HepG2 (cell line): ENCODE results near the gene MYBPC3. TPM values are rescaled to one million over a fixed set of nuclear protein-coding genes. Genes with fewer than 3 reads are reported as not detected.

Experiments
- ATAC-seq: fragments of 200-7000 bp; cut with Tn5 transposase; 3 replicates; pipeline ENCODE4 v1.9.1; 2020; ENCODE audit warnings: mild to moderate bottlenecking, moderate library complexity
- BruUV-seq: library from RNA; stranded (reverse); fragments of 400-500 nt; replicated peaks from 2 replicates; lab custom pipeline; 2021; lab: Mats Ljungman, UMichigan
- CTCF ChIA-PET: fragments of 300-600 bp; formaldehyde crosslinking; extraction: SDS; loops from one replicate; lab custom pipeline; 2021; ENCODE audit warnings: low total read pairs, inconsistent platforms, low intra/inter-chr PET ratio; lab: Yijun Ruan, JAX
- POLR2A ChIA-PET: fragments of 350-600 bp; sonication (Branson Sonifier 250); formaldehyde crosslinking; loops from one replicate; lab custom pipeline; 2020; ENCODE audit warnings: antibody characterized with exemption, inconsistent platforms; lab: Yijun Ruan, JAX
- DNase-seq: peaks from one replicate; pipeline ENCODE4 v3.0.0-alpha.2; 2015; ENCODE audit warnings: low spot score
- FAIRE-seq: peaks from 3 replicates; lab custom pipeline; 2011; peaks lifted over from hg19 to GRCh38; lab: Jason Lieb, UNC
- H2AFZ ChIP-seq: one replicate; pipeline ENCODE4 v1.6.1; 2011; ENCODE audit warnings: low read length, inconsistent platforms
- H3K27ac ChIP-seq: fragments of 300-600 bp; 3 replicates; pipeline ENCODE4 v1.8.0; 2011; ENCODE audit warnings: mixed run types, mild to moderate bottlenecking, mixed read lengths, low read length, inconsistent platforms; ENCODE audit not compliant: insufficient read depth; ENCODE audit errors: extremely low read length
- H3K27me3 ChIP-seq, 2 experiments: fragments of 200-600 bp in 1 of 2; 2 replicates in 1 of 2; 3 replicates in 1 of 2; pipeline versions ENCODE4 v1.6.0 to v1.8.0; 2011; ENCODE audit warnings: low read length in 2 of 2, mild to moderate bottlenecking in 2 of 2, moderate library complexity in 2 of 2, inconsistent platforms in 1 of 2; ENCODE audit not compliant: insufficient read depth in 2 of 2, control insufficient read depth in 1 of 2
- H3K36me3 ChIP-seq, 2 experiments: fragments of 200-600 bp in 1 of 2; replicated peaks in 1 of 2; 2 replicates in 1 of 2; 3 replicates in 1 of 2; pipeline versions ENCODE4 v1.5.1 to v1.8.0; 2011; ENCODE audit warnings: low read length in 2 of 2, inconsistent platforms in 1 of 2; ENCODE audit not compliant: insufficient read depth in 2 of 2, control insufficient read depth in 1 of 2
- H3K4me1 ChIP-seq: 2 replicates; pipeline ENCODE4 v1.5.1; 2012; ENCODE audit warnings: low read length, inconsistent platforms; ENCODE audit not compliant: insufficient read depth
- H3K4me2 ChIP-seq: 2 replicates; pipeline ENCODE4 v1.6.0; 2011; ENCODE audit warnings: low read depth, low read length, inconsistent platforms
- H3K4me3 ChIP-seq, 3 experiments: fragments of 200-600 bp in 1 of 3; sonication (generic), shearing (Covaris generic) in 1 of 3; replicated peaks in 1 of 3; 2 replicates each; pipeline ENCODE4 v1.5.1; 2011 to 2016; ENCODE audit warnings: low read length in 3 of 3, inconsistent platforms in 2 of 3, low read depth in 2 of 3, mild to moderate bottlenecking in 2 of 3, control low read depth in 1 of 3, mixed read lengths in 1 of 3; ENCODE audit not compliant: insufficient read depth in 1 of 3
- H3K79me2 ChIP-seq: one replicate; pipeline ENCODE4 v1.6.1; 2011; ENCODE audit warnings: low read length, inconsistent platforms; ENCODE audit not compliant: insufficient read depth
- H3K9ac ChIP-seq: 2 replicates; pipeline ENCODE4 v1.6.0; 2011; ENCODE audit warnings: mild to moderate bottlenecking, low read depth, low read length, inconsistent platforms; ENCODE audit not compliant: insufficient read depth
- H3K9me3 ChIP-seq: 2 replicates; pipeline ENCODE4 v1.5.1; 2012; ENCODE audit warnings: mild to moderate bottlenecking, low read length
- H4K20me1 ChIP-seq: 2 replicates; pipeline ENCODE4 v1.6.0; 2011; ENCODE audit warnings: inconsistent platforms, mild to moderate bottlenecking, low read length, moderate library complexity; ENCODE audit not compliant: insufficient read depth
- BRD4 ChIP-seq: sonication (generic); formaldehyde crosslinking; IDR thresholded peaks from 2 replicates; pipeline ENCODE4 v1.4.0; 2020; ENCODE audit warnings: missing genetic modification reagents
- FLYWCH1 ChIP-seq: sonication (generic); formaldehyde crosslinking; IDR thresholded peaks from 2 replicates; pipeline ENCODE4 v1.8.1; 2023; ENCODE audit warnings: mild to moderate bottlenecking, missing genetic modification reagents
- JUND ChIP-seq: sonication (generic); formaldehyde crosslinking; IDR thresholded peaks from 2 replicates; pipeline ENCODE4 v1.8.0; 2022; ENCODE audit warnings: mild to moderate bottlenecking, missing genetic modification reagents
- NONO ChIP-seq, 2 experiments: fragments of 450-650 bp in 1 of 2; sonication (generic) in 1 of 2; formaldehyde crosslinking in 1 of 2; IDR thresholded peaks in 1 of 2; conservative IDR thresholded peaks in 1 of 2; 2 replicates each; pipeline versions ENCODE4 v1.6.1 to v1.8.0; 2017 to 2022; ENCODE audit warnings: mild to moderate bottlenecking in 1 of 2, missing genetic modification reagents in 1 of 2, moderate library complexity in 1 of 2
- SIN3B ChIP-seq: fragments of 150-350 bp; IDR thresholded peaks from 2 replicates; pipeline ENCODE4 v1.6.1; 2014; ENCODE audit warnings: low read length
- SPEN ChIP-seq: sonication (generic); formaldehyde crosslinking; IDR thresholded peaks from 2 replicates; pipeline ENCODE4 v1.5.1; 2020; ENCODE audit warnings: low read depth, mild to moderate bottlenecking, missing genetic modification reagents
- ZBTB42 ChIP-seq: sonication (generic); formaldehyde crosslinking; IDR thresholded peaks from 2 replicates; pipeline ENCODE4 v1.5.0; 2020; ENCODE audit warnings: mild to moderate bottlenecking, missing genetic modification reagents
- ZMYM4 ChIP-seq: sonication (generic); formaldehyde crosslinking; IDR thresholded peaks from 2 replicates; pipeline ENCODE4 v1.8.1; 2023; ENCODE audit warnings: mild to moderate bottlenecking, missing genetic modification reagents
- ZNF230 ChIP-seq: sonication (generic); formaldehyde crosslinking; IDR thresholded peaks from 2 replicates; pipeline ENCODE4 v1.4.0; 2020; ENCODE audit warnings: mild to moderate bottlenecking, missing genetic modification reagents
- ZNF326 ChIP-seq: sonication (generic); formaldehyde crosslinking; IDR thresholded peaks from 2 replicates; pipeline ENCODE4 v1.4.0; 2020; ENCODE audit warnings: missing genetic modification reagents, borderline replicate concordance
- ZSCAN22 ChIP-seq: sonication (generic); formaldehyde crosslinking; IDR thresholded peaks from 2 replicates; pipeline ENCODE4 v1.4.0; 2020; ENCODE audit warnings: mild to moderate bottlenecking, missing genetic modification reagents
- ZSCAN9 ChIP-seq: IDR thresholded peaks from 2 replicates; pipeline ENCODE4 v1.6.1; 2016; ENCODE audit warnings: borderline replicate concordance
- WGBS: methylation state at CpG from one replicate; pipeline ENCODE4 v1.1.6; 2017; ENCODE audit warnings: low lambda C conversion rate; 5-methylcytosine and 5-hydroxymethylcytosine counted together
- in situ Hi-C: cut with HindIII; loops from 2 replicates; pipeline ENCODE4 v1.10.0; 2017; ENCODE audit warnings: low pct_unique_long_range_greater_than_20kb; ENCODE audit not compliant: extremely low pct_ligation_motif_present
- intact Hi-C: fragments of 100-400 bp; cut with micrococcal nuclease; formaldehyde crosslinking; loops from one replicate; pipeline ENCODE4 v1.10.0; 2022; ENCODE audit not compliant: unreplicated experiment
- polyA plus RNA-seq, 8 experiments: library from polyadenylated mRNA; depleted of rRNA in 3 of 8; stranded (reverse) in 7 of 8; unstranded in 1 of 8; fragments of >200 nt; fragmentation: Illumina TruSeq in 4 of 8; extraction: Trizol in 4 of 8; gene quantifications; 2 replicates each; pipeline versions ENCODE4 v1.2.1 to v1.2.3, GENCODE V29; 2011 to 2016; ENCODE audit warnings: low read depth in 4 of 8, missing spikeins in 1 of 8, mixed read lengths in 1 of 8; ENCODE audit not compliant: insufficient read depth in 1 of 8
- total RNA-seq, 5 experiments: library from RNA; depleted of rRNA; stranded (reverse); fragments of >200 nt; fragmentation: Illumina TruSeq; extraction: Trizol; gene quantifications; 2 replicates each; pipeline ENCODE4 v1.2.3, GENCODE V29; 2016; ENCODE audit warnings: low read depth in 1 of 5

The MYBPC3 gene
- total and polyA plus RNA-seq, 2 of the 13 experiments (the other 11 are each of a cell fraction or from before 2014, with no cell fraction given) = not detected

- Histone ChIP-seq H3K4me3 (no peak overlapping the region), H3K4me2 (no peak overlapping the region), H3K9me3 (no peaks in the 10 kb centered on the region), H3K36me3 (peaks cover 10 to 45% of the 10 kb centered on the region in 2 experiments), H3K79me2 (no peaks in the 10 kb centered on the region), H3K27ac (no peak overlapping the region), H3K4me1 (no peaks in the 10 kb centered on the region), H3K9ac (no peak overlapping the region), H3K27me3 (no peaks in the 10 kb centered on the region), H4K20me1 (no peaks in the 10 kb centered on the region), H2AFZ (no peak overlapping the region)
- in situ Hi-C loops = no loop called here
- FAIRE-seq = no peak
- POLR2A ChIA-PET = no interaction called here
- 93% methylated on average over 10 of the region's 12 CpGs for WGBS
- ATAC-seq = no peak
- no peak for DNase-seq
- TF ChIP-seq ZNF326 (CRISPR knock-in tag) (no peak), ZMYM4 (no peak)
- BruUV-seq = no TSS peak
- intact Hi-C loops = no loop called here
- CTCF ChIA-PET = no interaction called here
Observed at GRCh38 chr11:47329431-47329986, 23.0 kb downstream of the MYBPC3 start.

- in situ Hi-C loops = no loop called here
- DNase-seq (no peak), FAIRE-seq (no peak), ATAC-seq (no peak)
- Histone ChIP-seq H3K4me2 (no peak overlapping the region), H3K4me3 (no peak overlapping the region), H2AFZ (no peak overlapping the region), H3K9me3 (no peaks in the 10 kb centered on the region), H3K4me1 (no peaks in the 10 kb centered on the region), H3K27ac (no peak overlapping the region), H4K20me1 (no peaks in the 10 kb centered on the region), H3K27me3 (no peaks in the 10 kb centered on the region), H3K79me2 (no peaks in the 10 kb centered on the region), H3K36me3 (peaks cover 10 to 45% of the 10 kb centered on the region in 2 experiments), H3K9ac (no peak overlapping the region)
- 93% methylated on average over 25 of the region's 29 CpGs for WGBS
- no TSS peak for BruUV-seq
- intact Hi-C loops = no loop called here
- CTCF ChIA-PET = no interaction called here
- TF ChIP-seq NONO (IDR thresholded peaks at IDR 0.05) = no peak
- TF ChIP-seq NONO (CRISPR knock-in tag; conservative IDR thresholded peaks at IDR 0.05) = no peak
- TF ChIP-seq SPEN = no peak
- no peak for TF ChIP-seq ZSCAN9 (CRISPR knock-in tag)
- no peak for TF ChIP-seq ZBTB42 (CRISPR knock-in tag)
- TF ChIP-seq SIN3B = no peak
- TF ChIP-seq ZSCAN22 (CRISPR knock-in tag) = no peak
- no peak for TF ChIP-seq BRD4 (CRISPR knock-in tag)
- no peak for TF ChIP-seq FLYWCH1 (CRISPR knock-in tag)
- no peak for TF ChIP-seq JUND (CRISPR knock-in tag)
- TF ChIP-seq ZNF230 (CRISPR knock-in tag) = no peak
- POLR2A ChIA-PET = no interaction called here
Observed at GRCh38 chr11:47328449-47329390, 23.8 kb downstream of the MYBPC3 start.
